ENCODE measurements around the gene ZDHHC7.

Gene ZDHHC7

DNA sequence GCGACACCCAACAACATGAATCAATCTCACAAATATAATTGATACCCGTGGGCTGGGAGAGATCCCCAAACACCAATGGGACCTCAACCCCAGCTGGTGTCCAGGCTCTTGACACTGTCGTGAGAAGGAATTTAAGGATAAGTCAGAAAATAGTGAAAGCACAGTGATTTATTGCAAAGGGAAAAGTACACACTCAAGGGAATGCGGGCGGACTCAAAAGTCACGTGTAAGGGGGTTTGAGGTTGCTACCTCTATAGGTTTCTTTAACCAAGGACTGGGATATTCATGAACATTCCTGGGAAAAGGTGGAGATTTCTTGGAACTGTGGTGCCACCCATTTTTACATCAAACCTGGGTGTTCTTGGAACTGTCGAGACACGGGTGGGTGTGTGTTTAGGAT, 6.3 kb upstream of the ZDHHC7 start:
- no peak for DNase-seq

DNA sequence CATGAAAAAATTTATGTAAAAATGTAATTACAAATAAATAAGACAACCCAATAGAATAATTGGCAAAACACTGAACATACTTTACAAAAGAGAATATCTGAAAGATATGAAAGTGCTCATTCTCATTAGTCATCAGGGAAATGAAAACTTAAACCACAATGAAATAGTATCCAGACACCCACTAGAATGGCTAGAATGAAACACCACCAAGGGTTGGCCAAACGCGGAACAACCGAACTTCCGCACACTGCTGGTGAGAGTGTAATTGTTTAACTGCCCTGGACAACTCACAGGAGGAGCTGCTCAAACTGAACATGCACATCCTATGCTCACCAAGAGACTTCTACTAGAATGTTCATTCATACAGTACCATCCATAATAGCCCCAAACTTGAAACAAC, 5.8 kb upstream of the ZDHHC7 start:
- DNase-seq = peak; percentile 75 to 80

DNA sequence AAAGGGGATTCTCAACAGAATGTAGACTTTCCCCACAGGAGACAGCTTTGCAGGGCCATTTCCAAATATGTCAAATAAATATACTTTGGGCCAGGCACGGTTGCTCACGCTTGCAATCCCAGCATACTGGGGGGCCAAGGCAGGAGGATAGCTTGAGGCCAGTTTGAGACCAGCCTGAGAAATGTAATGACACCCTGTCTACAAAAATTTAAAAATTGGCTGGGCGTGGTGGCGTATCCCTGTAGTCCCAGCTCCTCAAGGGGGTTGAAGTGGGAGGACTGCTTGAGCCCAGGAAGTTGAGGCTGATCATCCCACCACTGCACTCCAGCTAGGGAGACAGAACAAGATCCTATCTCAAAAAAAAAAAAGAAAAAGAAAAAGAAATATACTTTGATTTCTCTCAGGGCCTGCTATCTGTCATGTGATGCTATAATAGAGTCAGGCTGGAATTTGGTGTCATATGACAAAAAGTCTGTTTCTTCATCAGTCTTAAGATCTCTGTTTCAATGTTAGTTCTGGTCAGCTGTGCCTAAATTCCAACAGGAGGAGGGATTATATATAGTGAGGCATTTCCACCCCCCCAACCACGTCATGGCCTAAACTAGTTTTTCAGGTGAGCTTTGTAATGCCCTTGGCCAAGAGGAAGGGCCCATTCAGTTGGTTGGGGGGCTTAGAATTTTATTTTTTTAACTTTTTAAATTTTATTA, 4.3 kb upstream of the ZDHHC7 start:
- DNase-seq = no peak

DNA sequence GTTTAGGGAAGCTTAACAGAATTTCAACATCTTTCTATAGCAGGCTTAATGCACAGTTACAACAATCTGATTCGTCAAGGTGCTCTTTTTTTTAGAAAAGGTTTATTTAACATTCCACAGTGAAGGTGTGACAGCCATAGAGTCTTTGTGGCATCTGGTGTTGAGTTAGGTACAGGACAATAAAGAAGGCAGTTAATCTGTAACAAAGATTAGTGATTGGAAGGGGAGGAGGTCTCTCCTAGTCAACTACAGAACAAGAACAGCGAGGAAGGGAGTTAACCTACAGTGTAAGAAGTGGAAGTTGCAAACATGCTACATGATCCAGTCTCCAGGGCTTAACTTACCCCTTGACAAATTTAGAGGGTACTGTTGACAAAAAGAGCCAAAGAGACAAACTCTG, 3.0 kb upstream of the ZDHHC7 start:
- no peak for DNase-seq

DNA sequence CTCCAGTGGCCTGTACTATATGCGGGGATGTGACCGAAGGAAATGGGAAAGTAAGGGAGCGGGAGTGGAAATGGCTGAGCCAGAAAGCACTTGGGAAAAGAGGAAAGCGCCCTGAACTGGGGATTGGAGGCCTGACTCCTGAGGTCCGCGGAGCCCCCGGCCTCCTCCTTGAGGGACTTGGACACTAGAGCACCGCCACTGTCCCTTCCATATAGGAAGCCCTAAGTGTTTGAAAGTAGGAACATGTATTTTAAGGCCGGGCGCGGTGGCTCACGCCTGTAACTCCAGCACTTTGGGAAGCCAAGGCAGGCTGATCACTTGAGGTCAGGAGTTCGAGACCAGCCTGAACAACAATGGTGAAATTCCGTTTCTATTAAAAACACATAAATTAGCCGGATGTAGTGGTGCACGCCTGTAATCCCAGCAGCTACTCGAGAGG, 530 bp upstream of the ZDHHC7 start:
- no peak for DNase-seq

DNA sequence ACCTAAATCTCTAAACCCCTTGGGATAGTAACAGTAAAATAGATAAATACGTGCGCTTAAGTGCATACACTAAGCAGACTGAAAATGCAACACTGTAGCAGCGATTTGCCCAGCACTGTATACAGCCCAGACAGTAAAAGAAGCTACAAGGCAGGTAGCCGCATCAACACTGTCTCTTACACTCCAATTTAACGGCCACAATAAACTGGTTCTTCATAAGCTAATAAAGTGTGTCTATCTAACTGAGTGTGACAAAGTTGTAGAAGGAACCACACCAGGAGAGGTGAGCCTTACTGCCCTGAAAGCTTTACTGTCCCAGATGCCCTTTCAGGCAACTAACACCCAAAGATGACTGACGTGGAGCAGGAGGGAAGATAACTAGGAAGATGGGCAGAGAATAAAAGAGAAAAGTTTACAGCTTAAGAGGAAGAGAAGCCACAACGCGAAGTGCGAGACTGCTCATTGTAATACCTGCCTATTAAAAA, 847 bp downstream of the ZDHHC7 start:
- peak in 1 of 2 experiments; percentile 26 for DNase-seq

DNA sequence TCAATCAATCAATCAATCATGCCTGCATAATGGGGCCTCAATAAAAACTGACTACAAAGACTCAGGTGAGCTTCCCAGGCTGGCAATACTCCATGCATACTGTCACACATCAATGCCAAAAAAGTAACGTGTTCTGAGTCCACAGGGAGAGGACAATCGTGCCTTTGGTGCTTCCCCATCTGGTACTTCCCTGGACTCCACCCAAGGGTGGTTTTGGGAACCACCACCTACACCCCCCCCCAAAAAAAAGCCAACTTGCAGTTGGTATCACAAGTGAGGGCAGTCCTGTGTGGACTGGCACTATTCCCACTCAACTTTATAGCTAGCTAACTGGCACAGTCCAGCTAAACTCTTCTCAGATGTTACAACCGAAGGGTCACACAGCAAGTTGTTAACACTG, 3.1 kb downstream of the ZDHHC7 start:
- DNase-seq = no peak

DNA sequence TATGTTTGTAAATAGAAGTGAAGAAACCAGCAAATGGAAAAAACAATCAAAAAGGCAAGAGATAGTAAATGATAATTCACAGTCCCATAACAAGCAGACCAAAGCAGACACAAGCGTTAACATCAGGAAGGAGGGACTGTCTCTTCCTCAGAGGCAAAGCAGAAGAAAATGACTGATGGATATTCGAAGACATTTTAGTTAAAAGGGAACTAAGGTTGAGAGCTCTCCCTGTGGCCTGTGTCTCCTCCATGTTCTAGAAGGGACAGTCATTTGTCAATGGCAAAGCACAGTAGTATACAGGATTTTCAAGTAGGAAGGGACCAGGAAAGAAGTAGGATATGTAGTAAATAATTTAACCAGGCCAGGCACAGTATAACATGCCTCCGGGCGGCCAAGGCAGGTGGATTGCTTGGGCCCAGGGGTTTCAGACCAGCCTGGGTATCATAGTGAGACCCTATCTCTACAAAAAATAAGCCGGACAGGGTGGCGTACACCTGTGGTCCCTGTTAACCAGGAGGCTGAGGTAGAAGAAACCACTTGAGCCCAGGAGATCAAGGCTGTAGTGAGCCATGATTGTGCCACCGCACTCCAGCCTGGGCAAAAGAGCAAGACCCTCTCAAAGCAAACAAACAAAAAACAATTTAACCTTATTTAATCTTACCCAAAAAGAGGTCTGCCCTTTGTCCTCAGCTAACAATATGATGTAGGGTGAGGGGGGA, 3.7 kb downstream of the ZDHHC7 start:
- no peak for DNase-seq

DNA sequence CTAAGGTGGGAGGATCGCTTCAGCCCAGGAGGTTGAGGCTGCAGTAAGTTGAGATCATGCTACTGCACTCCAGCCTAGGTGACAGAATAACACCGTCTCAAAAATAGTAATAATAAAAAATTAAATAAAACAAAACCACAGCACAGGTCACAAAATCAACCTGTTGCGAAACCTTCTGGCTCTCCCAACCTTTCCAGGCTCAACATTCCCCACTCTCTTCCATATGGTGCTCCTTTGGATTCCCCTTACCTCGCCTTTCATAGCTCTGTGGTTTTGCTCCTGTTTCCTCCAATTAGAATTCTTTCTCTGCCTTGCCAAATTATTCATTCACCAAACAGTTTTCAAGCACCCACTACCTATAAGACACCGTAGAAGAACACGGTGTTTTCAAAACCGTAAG, 4.7 kb downstream of the ZDHHC7 start:
- DNase-seq = no peak

DNA sequence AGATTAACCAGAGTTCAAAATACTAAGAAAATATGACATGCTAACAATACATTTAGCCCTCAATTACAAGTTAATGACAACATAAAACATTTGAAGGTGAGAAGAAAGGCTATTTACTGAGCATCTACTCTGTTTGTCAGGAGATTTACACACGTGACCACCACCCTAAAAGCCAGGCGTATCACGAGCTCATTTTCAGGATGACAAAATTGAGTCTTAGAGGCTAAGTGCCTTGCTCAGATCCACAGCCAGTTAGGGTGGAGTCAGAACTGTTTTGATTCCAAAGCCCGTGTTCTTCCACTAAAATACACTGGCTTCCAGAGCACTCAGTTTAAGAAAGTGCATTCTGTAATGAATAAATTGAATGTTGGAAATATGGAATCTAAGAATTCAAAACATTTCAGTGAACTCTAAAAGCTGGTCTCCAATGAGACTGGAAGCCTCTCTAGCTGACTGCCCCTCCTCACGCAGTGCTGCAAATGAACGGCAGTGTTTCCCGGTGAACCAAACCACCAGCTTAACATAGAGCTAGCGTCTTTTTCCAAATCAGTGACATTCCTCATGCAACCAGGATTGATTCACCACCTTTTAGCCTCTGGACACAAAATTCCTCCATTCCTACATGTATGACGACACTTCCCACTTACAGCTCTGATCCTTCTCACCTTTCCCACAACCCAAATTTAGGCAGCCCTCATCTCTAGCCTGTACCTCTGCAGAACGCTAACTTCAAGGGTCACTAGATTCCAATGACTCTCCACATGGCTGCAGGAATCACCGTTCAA, 5.9 kb downstream of the ZDHHC7 start:
- DNase-seq = no peak

DNA sequence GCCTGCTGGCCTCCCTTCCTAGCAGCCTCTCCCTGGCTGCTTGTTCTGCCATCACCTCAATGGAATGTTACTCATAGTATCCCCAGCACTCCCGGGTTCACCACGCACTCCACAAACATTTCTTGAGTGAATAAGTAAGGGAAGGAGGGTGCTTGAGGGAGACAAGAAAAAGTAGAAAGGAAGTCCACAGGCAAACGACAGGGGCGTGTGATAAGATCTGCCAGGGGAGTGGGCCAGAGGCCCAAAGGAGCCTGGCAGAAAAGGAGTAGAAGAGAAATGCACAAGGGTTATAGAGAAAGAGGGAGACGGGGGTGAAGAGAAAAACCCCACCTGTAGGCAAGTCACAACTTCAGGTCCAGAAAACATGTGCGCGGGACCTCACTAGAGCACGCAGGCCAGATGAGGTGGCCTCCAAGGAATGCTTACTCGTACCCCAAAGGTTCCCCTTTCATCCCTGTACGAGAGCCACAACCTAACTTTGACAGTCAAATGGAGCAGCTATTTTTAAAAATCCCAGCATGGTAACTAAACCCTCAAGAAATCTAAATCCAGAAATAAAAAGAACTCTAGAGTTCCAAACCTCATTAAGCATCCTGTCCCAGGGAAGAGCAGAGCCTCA, 6.6 kb downstream of the ZDHHC7 start:
- DNase-seq = no peak

DNA sequence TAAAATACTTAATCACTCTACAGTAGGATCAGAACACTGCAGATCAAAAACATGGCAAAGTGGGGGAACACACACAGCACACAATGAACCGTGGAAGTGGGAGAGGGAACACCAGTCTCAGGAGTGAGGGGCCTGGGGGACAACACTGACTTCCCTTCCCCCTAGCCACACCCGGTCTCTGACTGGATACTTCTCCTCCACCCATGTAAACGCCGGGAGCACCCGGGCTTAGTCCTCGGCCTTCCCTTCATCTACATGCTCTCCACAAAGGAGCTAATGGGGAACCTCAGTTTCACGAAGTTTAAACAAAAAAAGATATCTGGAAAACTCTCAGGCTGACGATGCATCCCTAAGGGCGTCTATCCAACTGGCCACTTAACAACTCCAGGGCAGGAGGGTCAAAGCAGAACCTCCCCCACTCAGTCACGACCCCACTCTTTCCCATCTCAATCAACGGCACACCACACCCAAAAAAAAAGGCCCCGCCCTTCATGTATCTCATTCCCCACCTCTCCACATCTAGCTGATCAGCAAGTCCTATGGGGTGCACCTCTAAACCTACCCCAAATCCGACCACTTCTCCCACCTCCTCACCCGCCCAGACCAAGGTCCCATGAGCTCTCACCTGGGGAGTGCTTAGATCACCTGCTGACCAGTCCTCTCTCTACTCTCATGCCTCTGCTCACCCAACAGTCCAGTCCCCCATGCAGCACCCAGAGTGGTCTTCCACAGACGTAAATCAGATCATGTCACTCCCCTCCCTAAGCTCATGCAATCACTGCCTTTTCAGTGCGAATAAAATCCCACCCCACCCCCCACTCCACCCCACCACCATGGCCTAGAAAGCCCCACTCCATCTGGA, 7.4 kb downstream of the ZDHHC7 start:
- no peak for DNase-seq

DNA sequence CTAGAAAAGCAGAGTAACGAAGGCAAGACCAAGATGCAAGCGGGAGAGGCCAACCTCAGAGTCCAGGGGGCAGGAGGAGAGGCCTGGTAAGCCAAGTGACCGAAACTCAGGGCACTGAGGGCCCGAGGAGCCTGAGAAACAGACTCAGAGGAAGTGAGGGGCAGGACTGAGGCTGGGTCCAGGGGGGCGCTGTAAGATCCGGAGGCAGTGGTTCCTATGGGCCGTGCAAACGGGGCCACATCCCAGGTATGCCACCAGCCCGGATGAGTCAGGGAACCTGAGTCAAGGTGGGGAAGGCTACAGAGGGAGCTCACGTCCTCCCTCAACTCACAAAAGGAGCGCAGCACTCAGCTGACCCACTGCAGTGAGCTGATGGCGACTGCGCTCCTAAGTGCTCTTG, 8.3 kb downstream of the ZDHHC7 start:
- DNase-seq = no peak

DNA sequence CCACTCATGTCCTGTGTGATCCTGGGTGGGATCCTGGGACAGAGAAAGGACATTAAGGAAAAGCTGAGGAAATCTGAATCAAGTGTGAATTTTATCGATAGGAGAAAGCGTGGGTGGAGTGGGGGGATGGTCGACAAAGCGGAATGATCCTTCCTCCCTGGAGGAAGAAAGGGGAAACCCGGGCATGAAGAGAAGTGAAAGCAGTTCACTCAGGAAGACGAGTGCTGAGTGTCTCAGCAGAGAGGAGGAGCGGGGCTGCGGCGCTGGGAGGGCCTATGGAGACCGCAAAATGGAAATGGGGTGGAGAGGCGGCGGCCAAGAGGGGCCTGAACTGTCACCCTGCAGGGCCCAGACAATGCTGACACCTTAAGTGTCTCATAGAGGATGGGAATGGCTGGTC, 8.7 kb downstream of the ZDHHC7 start:
- no peak for DNase-seq

DNA sequence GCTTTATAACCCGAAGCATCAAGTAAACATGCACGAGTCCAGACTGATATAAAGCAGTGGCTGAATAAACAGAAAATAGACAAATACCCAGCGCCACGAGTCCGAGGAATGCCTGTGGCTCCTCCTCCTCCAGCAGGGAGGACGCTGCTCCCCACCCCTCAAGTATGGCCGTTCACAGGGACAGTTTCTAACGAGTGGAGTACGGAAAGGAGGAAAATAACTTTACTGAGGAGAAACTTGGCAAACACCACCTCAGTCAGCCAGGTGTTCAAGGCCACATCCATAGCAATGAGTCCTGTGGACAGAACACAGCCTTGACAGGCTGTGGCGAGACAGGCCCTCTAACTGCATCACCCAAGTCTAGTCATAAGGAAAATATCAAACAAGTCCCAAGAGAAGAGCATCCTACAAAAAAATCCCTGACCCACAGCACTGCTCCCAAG, 9.2 kb downstream of the ZDHHC7 start:
- no peak for DNase-seq

DNA sequence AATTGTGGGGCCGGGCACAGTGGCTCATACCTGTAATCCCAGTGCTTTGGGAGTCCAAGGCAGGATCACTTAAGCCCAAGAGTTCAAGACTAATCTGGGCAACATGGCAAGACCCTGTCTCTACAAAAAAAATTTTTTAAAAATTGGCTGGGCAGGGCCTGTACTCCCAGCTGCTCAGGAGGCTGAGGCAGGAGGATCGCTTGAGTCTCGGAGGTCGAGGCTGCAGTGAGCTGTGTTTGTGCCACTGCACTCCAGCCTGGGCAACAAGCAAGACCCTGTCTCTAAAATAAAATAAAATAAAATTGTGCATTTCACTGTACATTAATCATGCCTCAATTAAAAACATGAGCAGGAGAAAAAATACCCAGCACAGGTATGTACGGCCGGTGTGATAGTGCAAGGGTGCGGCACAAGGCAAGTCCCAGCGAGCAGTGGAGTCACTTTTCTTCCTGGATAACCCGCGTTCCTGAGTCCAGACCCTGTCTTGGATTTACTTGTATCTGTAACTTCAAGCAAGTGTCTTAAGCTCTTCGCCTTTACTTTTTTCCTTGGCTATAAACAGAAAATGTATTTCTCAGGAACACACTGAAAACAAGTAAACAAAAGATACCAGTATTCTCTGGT, 11.4 kb downstream of the ZDHHC7 start:
- DNase-seq = no peak

DNA sequence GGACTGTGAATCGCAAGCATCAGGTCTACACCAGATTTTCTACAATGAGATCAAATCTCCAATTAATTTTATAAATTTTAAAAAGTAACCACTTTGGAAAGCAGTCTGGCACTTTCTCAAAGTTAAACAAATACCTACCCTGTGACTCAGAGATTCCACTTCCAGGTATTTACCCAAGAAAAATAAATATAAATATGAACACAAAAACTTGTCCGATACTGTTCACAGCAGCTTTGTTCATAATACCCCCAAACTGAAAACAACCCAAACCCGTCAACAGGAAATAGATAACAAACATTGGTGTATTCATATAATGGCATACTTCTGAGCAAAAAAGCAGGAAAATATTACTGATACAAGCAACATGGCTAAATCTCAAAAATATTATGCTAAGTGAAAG, 12.1 kb downstream of the ZDHHC7 start:
- no peak for DNase-seq

DNA sequence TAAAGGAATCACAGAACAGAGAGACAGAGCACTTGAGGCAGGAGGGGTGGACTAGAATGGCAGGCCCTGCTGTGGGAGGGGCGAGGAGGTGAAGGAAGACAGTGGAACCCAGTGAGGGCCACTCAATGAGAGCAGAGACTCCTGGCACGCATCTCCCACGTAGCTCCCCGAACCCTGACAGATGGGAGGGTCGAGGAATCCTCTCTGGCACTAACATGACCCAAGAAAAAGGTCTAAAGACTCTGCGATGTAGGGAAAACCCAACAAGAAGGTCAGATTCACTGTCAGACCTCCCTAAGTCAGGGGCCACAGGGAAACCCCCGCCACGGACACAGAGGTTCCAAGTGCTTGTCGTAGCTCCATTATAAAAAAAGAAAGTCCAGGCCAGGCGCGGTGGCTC, 15.0 kb downstream of the ZDHHC7 start:
- no peak for DNase-seq

DNA sequence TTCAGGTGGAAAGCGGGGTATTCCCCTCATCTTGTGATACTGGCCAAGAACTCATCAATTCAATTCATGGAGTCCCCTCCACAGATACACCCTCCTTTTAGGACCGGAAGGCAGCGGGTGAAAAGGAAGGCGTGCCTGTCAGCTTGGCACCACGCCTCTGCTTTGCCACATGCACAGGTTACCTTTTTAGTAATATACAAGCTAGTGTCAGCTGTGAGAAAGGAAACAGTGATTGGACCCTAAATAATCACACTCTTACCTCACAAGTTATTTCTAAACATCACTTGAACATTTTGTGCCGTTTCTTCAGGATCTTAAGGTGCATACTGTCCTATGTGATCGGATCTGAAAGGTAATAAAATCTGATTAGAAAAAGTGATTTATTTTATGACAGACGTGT, 15.7 kb downstream of the ZDHHC7 start:
- no peak for DNase-seq

DNA sequence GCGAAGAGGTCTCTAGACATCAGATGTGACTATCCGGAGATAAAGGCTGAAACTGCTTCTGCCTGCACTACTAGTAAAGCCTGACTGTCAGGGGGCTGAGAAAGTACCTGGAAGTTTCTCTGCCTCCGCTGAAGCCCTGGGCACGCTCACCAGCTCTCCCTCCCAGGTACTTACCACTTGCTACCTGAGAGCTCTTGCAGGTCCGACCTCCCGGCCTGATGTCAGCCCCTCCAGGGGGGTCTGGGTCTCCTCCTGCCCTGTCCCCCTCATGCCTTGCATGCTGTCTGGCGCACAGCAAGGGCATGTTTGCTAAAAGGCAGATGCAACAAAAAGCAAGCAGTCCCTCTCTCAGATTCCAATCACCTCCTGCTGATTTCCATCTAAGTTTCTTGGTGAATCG, 17.4 kb downstream of the ZDHHC7 start:
- DNase-seq = no peak

DNA sequence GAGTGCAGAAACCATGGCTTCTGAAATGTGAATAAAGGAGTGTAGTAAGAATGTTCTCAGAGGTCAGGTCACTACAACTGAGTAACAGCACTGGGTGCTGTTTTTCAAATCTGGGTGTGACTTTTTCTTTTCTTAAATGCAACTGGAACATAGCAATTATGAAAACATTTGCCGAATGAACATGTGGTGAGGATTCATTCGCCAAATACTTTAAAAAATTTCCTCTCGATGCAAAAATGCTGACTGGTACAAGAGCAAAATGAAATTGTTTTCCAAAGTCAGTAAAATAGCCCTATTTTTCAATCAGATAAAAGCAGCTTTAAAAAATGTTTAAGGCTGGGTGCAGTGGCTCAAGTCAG, 18.6 kb downstream of the ZDHHC7 start:
- no peak for DNase-seq

DNA sequence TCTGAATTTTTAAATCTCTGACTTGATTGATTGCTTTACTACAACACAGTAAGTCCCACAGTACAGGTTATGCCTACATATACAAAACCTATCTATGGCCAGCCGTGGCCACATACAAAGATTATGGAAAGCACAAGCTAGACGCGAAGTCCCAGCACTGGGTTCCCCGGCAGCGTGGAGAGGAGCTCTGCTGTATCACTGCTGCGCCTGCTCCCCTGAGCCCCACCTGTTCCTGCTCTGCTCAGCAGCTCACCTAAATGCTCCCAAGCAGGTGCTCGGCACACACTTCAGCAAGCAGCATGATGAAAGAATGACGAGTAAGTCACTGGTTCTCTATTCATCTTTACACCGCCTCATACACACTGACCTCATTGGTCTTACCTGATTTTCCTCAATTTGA, 20.6 kb downstream of the ZDHHC7 start:
- DNase-seq = no peak
